ENCODE measurements around the gene ZNF653. TPM values are rescaled to one million over a fixed set of nuclear protein-coding genes. Genes with fewer than 3 reads are reported as not detected.
A peak's percentile ranks its signal among the peaks of the same experiment; 100 is the strongest.

The ZNF653 gene
- polyA plus RNA-seq, 2 of the 4 experiments (the other 2 are of a cell fraction) = 2.9 to 4.2 TPM

GRCh38 chr19:11447347-11448262 is 58.0 kb downstream of the ZNF653 start:
- ChIA-PET POLR2A (no interaction called here), CTCF (interaction anchor here (0.6 to 2.0 kb wide), 13 partner anchors 8 to 506 kb away, joined by 3 to 8 read pairs (median 3); partner anchors contain the start of genes EPOR, ODAD3 and PRKCSH)
- Histone ChIP-seq H3K4me2 (no peak overlapping the region), H3K4me3 (no peak overlapping the region), H3K27ac (no peak overlapping the region), H3K9me3 (no peaks in the 10 kb centered on the region), H3K4me1 (no peaks in the 10 kb centered on the region)
- WGBS (ENCODE audit: missing lambda C conversion rate) = 92% methylated on average over 21 of the region's 35 CpGs
- no peak for DNase-seq (ENCODE audit: low read depth in 1 of 2, low spot score in 1 of 2)
- FAIRE-seq = no peak
- TF ChIP-seq MAX (IDR thresholded peaks at IDR 0.05) = no peak
- no peak for TF ChIP-seq CBX8 (IDR thresholded peaks at IDR 0.05)
- TF ChIP-seq TP53 (CRISPR knock-in tag; IDR thresholded peaks at IDR 0.05) = no peak
- TF ChIP-seq MAFK (IDR thresholded peaks at IDR 0.05; ENCODE audit: partially characterized antibody) = no peak
- no peak for ATAC-seq

GRCh38 chr19:11446652-11447301 is 58.9 kb downstream of the ZNF653 start:
- ATAC-seq (peak; percentile 83 to 93; a peak in 5 of 6 replicates), DNase-seq (ENCODE audit: low read depth in 1 of 2, low spot score in 1 of 2) (peak; percentile 40 to 70), FAIRE-seq (no peak)
- Histone ChIP-seq H3K9me3 (no peaks in the 10 kb centered on the region), H3K4me3 (no peak overlapping the region), H3K27ac (no peak overlapping the region), H3K4me1 (no peaks in the 10 kb centered on the region), H3K4me2 (no peak overlapping the region)
- POLR2A ChIA-PET = interaction anchor here (1.1 kb wide), 1 partner anchor 72 kb away, joined by 3 read pairs; no protein-coding TSS in a partner anchor
- no peak for TF ChIP-seq ZC3H11A (IDR thresholded peaks at IDR 0.05)
- TF ChIP-seq NFE2L2 (conservative IDR thresholded peaks at IDR 0.05; ENCODE audit: low read length) = no peak
- TF ChIP-seq RAD21 (conservative IDR thresholded peaks at IDR 0.05 in 1 of 2, IDR thresholded peaks at IDR 0.05 in 1 of 2) = peak; percentile 76 to 77
- TF ChIP-seq FOXS1 (CRISPR knock-in tag; IDR thresholded peaks at IDR 0.05) = no peak
- TF ChIP-seq SMC3 (IDR thresholded peaks at IDR 0.05) = peak; percentile 60
- TF ChIP-seq USF2 (IDR thresholded peaks at IDR 0.05) = no peak
- TF ChIP-seq PBX3 (IDR thresholded peaks at IDR 0.05) = no peak
- no peak for TF ChIP-seq ZFP36 (IDR thresholded peaks at IDR 0.05; ENCODE audit: borderline replicate concordance, partially characterized antibody)
- no peak for TF ChIP-seq EP300 (IDR thresholded peaks at IDR 0.05)
- no peak for TF ChIP-seq E2F6 (IDR thresholded peaks at IDR 0.05; ENCODE audit: borderline replicate concordance, low read depth)
- no peak for TF ChIP-seq KDM5A (IDR thresholded peaks at IDR 0.05)
- TF ChIP-seq MAFK (IDR thresholded peaks at IDR 0.05; ENCODE audit: partially characterized antibody) = no peak
- no peak for TF ChIP-seq ELK1 (IDR thresholded peaks at IDR 0.05; ENCODE audit: low read depth, low read length)
- TF ChIP-seq NR3C1 (IDR thresholded peaks at IDR 0.05) = no peak
- TF ChIP-seq HOXA7 (CRISPR knock-in tag; IDR thresholded peaks at IDR 0.05) = no peak
- no peak for TF ChIP-seq ZSCAN20 (CRISPR knock-in tag; IDR thresholded peaks at IDR 0.05)
- no peak for TF ChIP-seq CHD2 (IDR thresholded peaks at IDR 0.05; ENCODE audit: low read length, partially characterized antibody)
- no peak for TF ChIP-seq MAZ (IDR thresholded peaks at IDR 0.05; ENCODE audit: borderline replicate concordance, low read depth, low read length)
- TF ChIP-seq CTCF (IDR thresholded peaks at IDR 0.05) = peak; percentile 62
- no peak for TF ChIP-seq MYC (IDR thresholded peaks at IDR 0.05; ENCODE audit: borderline replicate concordance, low read length)
- TF ChIP-seq CBX2 (IDR thresholded peaks at IDR 0.05; ENCODE audit: borderline replicate concordance, low read depth) = no peak
- no peak for TF ChIP-seq POLR2AphosphoS2 (conservative IDR thresholded peaks at IDR 0.05; ENCODE audit: low read length)
- 45% methylated on average over 5 of the region's 23 CpGs for WGBS (ENCODE audit: missing lambda C conversion rate)
- CTCF ChIA-PET = interaction anchor here (0.6 to 2.0 kb wide), 15 partner anchors 8 to 203 kb away, joined by 3 to 29 read pairs (median 3); partner anchors contain the start of genes EPOR and SWSAP1
